ENCODE measurements around the gene STK17B. TPM values are rescaled to one million over a fixed set of nuclear protein-coding genes. Genes with fewer than 3 reads are reported as not detected.

Gene STK17B
- total RNA-seq, 1 donor = 139 TPM

GRCh38 chr2:196166876-196167275 lies 4.5 kb downstream of the STK17B start:
- H3K79me2 ChIP-seq (ENCODE audit: insufficient read depth, low read length) = peaks cover 94% of the 10 kb centered on the region
- H3K27me3 ChIP-seq (ENCODE audit: insufficient read depth, low read length) = no peaks in the 10 kb centered on the region
- no peak overlapping the region for H2AFZ ChIP-seq (ENCODE audit: low read length)
- peaks cover 43% of the 10 kb centered on the region for H3K4me1 ChIP-seq (ENCODE audit: insufficient read depth, low read length)
- no peak for DNase-seq (ENCODE audit: insufficient read length, low spot score, missing footprints)
- H4K20me1 ChIP-seq (ENCODE audit: insufficient read depth, low read length) = no peaks in the 10 kb centered on the region
- H3K9me3 ChIP-seq (ENCODE audit: low read depth, low read length) = no peaks in the 10 kb centered on the region
- no peak for TF ChIP-seq CTCF (IDR thresholded peaks at IDR 0.05; ENCODE audit: extremely low read depth, low read depth, low read length)
- H3K36me3 ChIP-seq (ENCODE audit: insufficient read depth, low read length) = peaks cover 31% of the 10 kb centered on the region
- H3K4me2 ChIP-seq (ENCODE audit: insufficient read depth, low read length) = peak overlapping the region; percentile 91
- peak overlapping the region; percentile 93 for H3K27ac ChIP-seq (ENCODE audit: low read depth, low read length)
- peak overlapping the region; percentile 93 for H3K4me3 ChIP-seq (ENCODE audit: insufficient read depth, low read length)

GRCh38 chr2:196165016-196165415 lies 6.4 kb downstream of the STK17B start:
- Histone ChIP-seq H3K36me3 (ENCODE audit: insufficient read depth, low read length) (peaks cover 34% of the 10 kb centered on the region), H3K27ac (ENCODE audit: low read depth, low read length) (peak overlapping the region; percentile 47), H3K4me1 (ENCODE audit: insufficient read depth, low read length) (peaks cover 59% of the 10 kb centered on the region), H3K4me2 (ENCODE audit: insufficient read depth, low read length) (peak overlapping the region; percentile 91), H4K20me1 (ENCODE audit: insufficient read depth, low read length) (no peaks in the 10 kb centered on the region), H3K4me3 (ENCODE audit: insufficient read depth, low read length) (no peak overlapping the region), H3K27me3 (ENCODE audit: insufficient read depth, low read length) (no peaks in the 10 kb centered on the region), H3K9me3 (ENCODE audit: low read depth, low read length) (no peaks in the 10 kb centered on the region), H3K79me2 (ENCODE audit: insufficient read depth, low read length) (peaks cover 97% of the 10 kb centered on the region), H2AFZ (ENCODE audit: low read length) (no peak overlapping the region)
- no peak for DNase-seq (ENCODE audit: insufficient read length, low spot score, missing footprints)
- TF ChIP-seq CTCF (IDR thresholded peaks at IDR 0.05; ENCODE audit: extremely low read depth, low read depth, low read length) = no peak

- Histone ChIP-seq H3K4me1 (ENCODE audit: insufficient read depth, low read length) (peaks cover 73% of the 10 kb centered on the region), H4K20me1 (ENCODE audit: insufficient read depth, low read length) (no peaks in the 10 kb centered on the region), H3K27ac (ENCODE audit: low read depth, low read length) (no peak overlapping the region), H3K4me3 (ENCODE audit: insufficient read depth, low read length) (no peak overlapping the region), H3K9me3 (ENCODE audit: low read depth, low read length) (no peaks in the 10 kb centered on the region), H2AFZ (ENCODE audit: low read length) (no peak overlapping the region), H3K27me3 (ENCODE audit: insufficient read depth, low read length) (no peaks in the 10 kb centered on the region), H3K4me2 (ENCODE audit: insufficient read depth, low read length) (no peak overlapping the region), H3K79me2 (ENCODE audit: insufficient read depth, low read length) (peaks cover 96% of the 10 kb centered on the region), H3K36me3 (ENCODE audit: insufficient read depth, low read length) (peaks cover 44% of the 10 kb centered on the region)
- TF ChIP-seq CTCF (IDR thresholded peaks at IDR 0.05; ENCODE audit: extremely low read depth, low read depth, low read length) = no peak
- no peak for DNase-seq (ENCODE audit: insufficient read length, low spot score, missing footprints)
Measured at GRCh38 chr2:196163285-196163684, 8.1 kb downstream of the STK17B start.

GRCh38 chr2:196162586-196163175 lies 8.7 kb downstream of the STK17B start:
- no peak for TF ChIP-seq CTCF (IDR thresholded peaks at IDR 0.05; ENCODE audit: extremely low read depth, low read depth, low read length)
- Histone ChIP-seq H3K4me2 (ENCODE audit: insufficient read depth, low read length) (no peak overlapping the region), H3K36me3 (ENCODE audit: insufficient read depth, low read length) (peaks cover 44% of the 10 kb centered on the region), H3K79me2 (ENCODE audit: insufficient read depth, low read length) (peaks cover 96% of the 10 kb centered on the region), H3K9me3 (ENCODE audit: low read depth, low read length) (no peaks in the 10 kb centered on the region), H3K4me3 (ENCODE audit: insufficient read depth, low read length) (no peak overlapping the region), H3K4me1 (ENCODE audit: insufficient read depth, low read length) (peaks cover 68% of the 10 kb centered on the region), H3K27me3 (ENCODE audit: insufficient read depth, low read length) (no peaks in the 10 kb centered on the region), H2AFZ (ENCODE audit: low read length) (no peak overlapping the region), H3K27ac (ENCODE audit: low read depth, low read length) (peak overlapping the region; percentile 10), H4K20me1 (ENCODE audit: insufficient read depth, low read length) (no peaks in the 10 kb centered on the region)
- no peak for DNase-seq (ENCODE audit: insufficient read length, low spot score, missing footprints)

All from osteoblast (primary cell).